PFSK-1 (cell line): ENCODE data around the gene CEP152.

ENCODE experiments used
- POLR2AphosphoS5 ChIP-seq: IDR thresholded peaks from 2 replicates; pipeline ENCODE4 v1.6.1; 2012; ENCODE audit warnings: low read depth, mild to moderate bottlenecking, control low read depth, low read length, moderate library complexity
- REST ChIP-seq, 2 experiments: IDR thresholded peaks; 2 replicates each; pipeline versions ENCODE4 v1.6.1 to v1.8.0; 2011 to 2012; ENCODE audit warnings: low read depth in 2 of 2, low read length in 2 of 2, control low read depth in 1 of 2, inconsistent platforms in 1 of 2, mild to moderate bottlenecking in 1 of 2, moderate library complexity in 1 of 2; ENCODE audit not compliant: insufficient read depth in 1 of 2
- SIN3A ChIP-seq: IDR thresholded peaks from 2 replicates; pipeline ENCODE4 v1.6.1; 2012; ENCODE audit warnings: mild to moderate bottlenecking, low read length, moderate library complexity, borderline replicate concordance; ENCODE audit not compliant: insufficient read depth
- TAF1 ChIP-seq: IDR thresholded peaks from 2 replicates; pipeline ENCODE4 v1.6.1; 2012; ENCODE audit warnings: low read length, control low read depth, borderline replicate concordance; ENCODE audit not compliant: insufficient read depth

- no peak for TF ChIP-seq SIN3A
- no peak for TF ChIP-seq REST (IDR thresholded peaks at IDR 0.05; ENCODE audit: insufficient read depth in 1 of 2, low read depth in 2 of 2, low read length in 2 of 2)
- TF ChIP-seq POLR2AphosphoS5, result no peak
- TF ChIP-seq TAF1, result no peak
Measured at GRCh38 chr15:48851956-48852355, 41.1 kb upstream of the CEP152 start.
